ENCODE data around the gene STAM2.
"Not testable (repeated sequence)": the region's sequence is repeated elsewhere in the genome, so short reads cannot be mapped to it uniquely, and the experiment has no call there.

Gene STAM2

GRCh38 chr2:152175368-152176112 lies at the start of gene STAM2:
TSS of gene STAM2 (minus strand) at chr2:152175763. CDS start at chr2:152175642, 121 bp downstream.
- peak; percentile 63 to 82 for DNase-seq

DNA sequence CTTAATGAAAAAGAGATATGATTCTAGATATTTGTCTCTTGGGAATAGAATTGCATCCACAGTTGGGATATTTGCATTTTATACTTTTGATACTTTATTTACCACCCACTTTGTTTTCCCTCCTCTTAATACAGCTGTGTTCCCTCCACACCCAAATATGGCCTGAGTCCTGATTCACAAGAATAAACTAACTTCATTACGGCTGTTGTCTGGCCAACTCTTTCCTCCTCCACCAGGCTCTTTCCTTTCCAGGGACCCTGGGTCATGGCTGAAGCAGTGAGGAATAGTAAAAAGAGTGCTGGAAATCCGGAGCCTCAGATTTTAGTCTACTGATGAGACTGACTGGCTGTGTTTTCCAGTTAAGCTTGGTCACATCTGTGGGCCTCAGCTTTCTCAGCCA lies 48.4 kb upstream of the STAM2 start:
- no peak for DNase-seq

GRCh38 chr2:152222975-152223637 lies 47.5 kb upstream of the STAM2 start:
- DNase-seq: no peak

DNA sequence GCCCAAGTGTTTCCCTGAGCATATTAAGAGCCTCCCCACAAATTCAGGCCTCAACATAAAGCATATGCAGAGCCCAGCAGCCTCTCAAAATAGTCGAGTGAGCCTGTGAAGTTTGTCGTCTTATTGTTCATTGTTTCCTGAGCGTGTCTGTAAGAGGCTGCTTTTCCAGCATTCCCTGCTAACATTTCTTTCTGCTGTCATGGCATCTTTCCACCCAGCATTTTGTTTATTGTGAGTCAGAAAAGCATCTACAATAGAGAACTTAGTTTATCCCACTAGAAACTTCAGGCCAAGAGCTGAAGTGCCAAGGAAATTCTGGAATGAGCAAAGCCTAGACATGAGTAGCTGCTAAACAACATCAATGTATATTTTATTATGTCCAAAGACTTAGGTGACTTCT lies 46.3 kb upstream of the STAM2 start:
- no peak for DNase-seq

- no peak for DNase-seq
Observed at GRCh38 chr2:152219077-152219828, 43.7 kb upstream of the STAM2 start.

GRCh38 chr2:152201466-152201830 lies 25.9 kb upstream of the STAM2 start:
- DNase-seq: no peak

- no peak for DNase-seq
Observed at GRCh38 chr2:152200565-152201465, 25.3 kb upstream of the STAM2 start.

GRCh38 chr2:152200101-152200500 lies 24.5 kb upstream of the STAM2 start:
- DNase-seq: no peak

GRCh38 chr2:152198499-152198898 lies 22.9 kb upstream of the STAM2 start:
- DNase-seq: no peak

- DNase-seq: not testable (repeated sequence)
Observed at GRCh38 chr2:152197508-152198284, 22.1 kb upstream of the STAM2 start.

- DNase-seq: no peak
Observed at GRCh38 chr2:152189622-152190495, 14.3 kb upstream of the STAM2 start.

- not testable (repeated sequence) for DNase-seq
Observed at GRCh38 chr2:152186808-152187207, 11.2 kb upstream of the STAM2 start.

DNA sequence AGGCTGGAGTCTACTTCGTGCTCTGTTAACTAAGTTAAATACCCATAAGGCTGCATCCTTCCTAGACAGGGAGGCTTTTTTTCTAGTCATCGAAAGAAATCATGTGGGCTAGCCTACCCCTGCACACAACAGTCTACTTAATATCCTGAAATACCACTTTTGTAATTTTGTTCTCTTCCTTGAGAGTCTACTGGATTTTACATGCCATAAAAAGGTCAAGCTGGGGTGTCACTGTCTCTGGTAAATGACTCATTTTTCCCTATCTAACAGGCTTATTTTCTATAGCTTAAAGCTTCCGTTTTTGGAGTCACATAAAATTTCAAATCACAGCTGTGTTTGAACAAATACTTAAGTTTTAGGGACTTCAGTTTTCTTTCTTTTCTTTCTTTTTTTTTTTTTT lies 10.7 kb upstream of the STAM2 start:
- DNase-seq: no peak

DNA sequence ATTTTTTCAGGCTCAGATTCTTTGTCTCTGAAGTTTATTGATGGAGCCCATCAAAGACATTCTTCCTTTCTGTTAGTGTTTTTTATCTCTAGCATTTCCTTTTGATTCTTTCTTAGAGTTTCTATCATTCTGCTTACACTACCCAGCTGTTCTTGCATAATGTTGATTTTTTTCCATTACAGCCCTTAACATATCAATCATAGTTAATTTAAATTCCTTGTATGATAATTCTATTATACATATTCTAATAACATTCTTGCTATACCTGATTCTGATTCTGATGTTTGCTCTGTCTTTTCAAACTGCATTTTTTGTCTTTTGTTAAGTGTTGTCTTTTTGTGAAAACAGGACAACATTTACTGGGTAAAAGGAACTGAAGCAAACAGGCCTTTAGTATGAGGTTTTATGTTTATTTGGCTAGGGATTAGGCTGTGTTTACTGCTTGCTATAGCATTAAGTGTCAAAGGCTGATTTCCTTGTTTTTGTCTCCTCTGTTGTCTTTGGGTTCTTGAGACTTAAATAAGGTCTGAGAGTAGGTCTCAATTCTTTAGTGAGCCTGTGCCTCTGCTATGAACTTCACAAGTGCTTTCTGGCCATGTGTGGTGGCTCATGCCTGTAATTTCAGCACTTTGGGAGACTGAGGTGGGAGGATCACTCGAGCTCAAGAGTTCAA lies 8.0 kb upstream of the STAM2 start:
- no peak for DNase-seq

GRCh38 chr2:152177667-152178066 lies 2.1 kb upstream of the STAM2 start:
- not testable (repeated sequence) for DNase-seq

DNA sequence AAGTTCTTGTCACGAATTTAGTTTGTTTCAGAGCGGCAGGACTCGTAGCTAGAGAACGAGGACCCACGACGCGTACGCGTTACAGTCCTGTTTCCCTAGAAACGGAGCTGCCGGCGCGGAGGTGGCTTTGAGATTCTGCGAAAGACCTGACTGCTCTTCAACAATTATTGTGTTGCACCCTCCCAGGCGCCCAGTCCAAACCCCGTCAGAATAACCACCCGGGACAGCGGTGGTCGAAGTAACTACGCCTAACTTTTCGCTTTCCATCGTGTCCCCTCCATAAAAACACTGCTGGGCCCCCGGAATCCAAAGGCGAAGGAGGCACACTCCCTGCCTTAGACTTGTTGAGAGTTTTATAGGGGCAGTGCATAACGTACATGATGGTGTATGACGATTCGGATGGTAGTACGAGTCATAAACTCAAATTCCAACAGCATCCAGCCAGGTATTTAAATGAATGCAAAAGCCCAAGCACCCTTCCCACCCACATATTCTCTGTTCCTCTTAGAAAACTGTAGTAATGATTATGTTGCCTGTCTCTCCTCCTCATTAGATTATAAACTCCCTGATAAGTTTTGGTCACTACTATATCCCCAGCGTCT lies 651 bp upstream of the STAM2 start:
- DNase-seq: no peak

- DNase-seq: no peak
Observed at GRCh38 chr2:152175012-152175367, 573 bp downstream of the STAM2 start.

DNA sequence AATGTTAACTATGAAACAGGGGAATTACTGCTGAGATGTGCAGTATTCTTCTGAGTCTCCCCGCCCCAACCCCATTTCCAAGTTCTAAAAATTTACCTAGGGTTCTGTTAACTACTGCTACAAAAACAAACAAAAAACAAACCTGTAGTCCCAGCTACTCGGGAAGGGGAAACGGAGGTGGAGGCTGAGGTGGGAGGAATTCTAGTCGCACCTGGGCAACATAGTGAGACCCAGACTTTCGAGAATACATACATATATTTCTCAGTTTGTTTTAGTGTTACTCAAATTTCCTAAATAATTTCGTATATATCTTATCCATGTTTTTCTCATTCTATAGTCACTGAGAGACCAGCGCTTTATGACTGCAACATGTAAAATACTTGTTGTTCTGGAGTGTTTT lies 989 bp downstream of the STAM2 start:
- no peak for DNase-seq

- no peak for DNase-seq
Observed at GRCh38 chr2:152173831-152174230, 1.7 kb downstream of the STAM2 start.

GRCh38 chr2:152172201-152172785 lies 3.3 kb downstream of the STAM2 start:
- DNase-seq: not testable (repeated sequence)
